CD4-positive, alpha-beta T cell (primary cell): ENCODE results near the gene SIMC1. TPM values are rescaled to one million over a fixed set of nuclear protein-coding genes. Genes with fewer than 3 reads are reported as not detected.

Source experiments
- ATAC-seq: fragments of 200-7000 bp; cut with Tn5 transposase; one replicate; pipeline ENCODE4 v1.10.0; 2022; ENCODE audit warnings: mild to moderate bottlenecking; ENCODE audit not compliant: poor library complexity
- CTCF ChIA-PET: fragments of 350-600 bp; sonication (Branson Sonifier 250); formaldehyde crosslinking; loops from one replicate; lab custom pipeline; 2021; ENCODE audit warnings: antibody characterized with exemption, inconsistent platforms; lab: Charles Lee
- POLR2A ChIA-PET: fragments of 350-600 bp; sonication (Branson Sonifier 250); formaldehyde crosslinking; loops from one replicate; lab custom pipeline; 2021; ENCODE audit warnings: antibody characterized with exemption, inconsistent platforms; lab: Charles Lee
- DNase-seq, 14 experiments: peaks; one replicate each; pipeline ENCODE4 v3.0.0-alpha.2; 2013 to 2020; ENCODE audit warnings: mixed read lengths in 2 of 14
- H3K27ac ChIP-seq, 2 donors: one replicate each; pipeline versions ENCODE4 v1.5.1 to v1.7.0; 2013; ENCODE audit warnings: low read length in 2 of 2, low read depth in 1 of 2, mild to moderate bottlenecking in 1 of 2
- H3K27me3 ChIP-seq, 2 experiments: 1 replicate in 1 of 2; 2 replicates in 1 of 2; pipeline versions ENCODE4 v1.6.1 to v1.7.0; 2013; ENCODE audit warnings: low read length in 2 of 2, control low read depth in 1 of 2, mild to moderate bottlenecking in 1 of 2, moderate library complexity in 1 of 2; ENCODE audit not compliant: insufficient read depth in 2 of 2, control insufficient read depth in 1 of 2
- H3K36me3 ChIP-seq: one replicate; pipeline ENCODE4 v1.6.1; 2013; ENCODE audit warnings: low read length, control low read depth; ENCODE audit not compliant: insufficient read depth
- H3K4me1 ChIP-seq: one replicate; pipeline ENCODE4 v1.6.1; 2013; ENCODE audit warnings: low read length, control low read depth; ENCODE audit not compliant: insufficient read depth
- H3K4me3 ChIP-seq: one replicate; pipeline ENCODE4 v1.5.1; 2013; ENCODE audit warnings: mild to moderate bottlenecking, low read length, moderate library complexity
- H3K9me3 ChIP-seq, 2 experiments: 1 replicate in 1 of 2; 2 replicates in 1 of 2; pipeline versions ENCODE4 v1.6.1 to v1.7.0; 2013; ENCODE audit warnings: low read length in 2 of 2, mild to moderate bottlenecking in 2 of 2, control low read depth in 1 of 2, moderate library complexity in 1 of 2; ENCODE audit not compliant: control insufficient read depth in 1 of 2, insufficient read depth in 1 of 2
- H3K27ac Mint-ChIP-seq: one replicate; pipeline ENCODE4 v1.8.0; 2020; ENCODE audit warnings: mixed read lengths
- H3K27me3 Mint-ChIP-seq: one replicate; pipeline ENCODE4 v1.8.0; 2021; ENCODE audit warnings: mixed read lengths
- H3K36me3 Mint-ChIP-seq: one replicate; pipeline ENCODE4 v1.8.0; 2021; ENCODE audit warnings: low read depth, mixed read lengths
- H3K4me1 Mint-ChIP-seq: one replicate; pipeline ENCODE4 v1.8.0; 2021; ENCODE audit warnings: low read depth, mixed read lengths
- H3K4me3 Mint-ChIP-seq: one replicate; pipeline ENCODE4 v1.8.0; 2020; ENCODE audit warnings: mild to moderate bottlenecking, mixed read lengths
- H3K9me3 Mint-ChIP-seq: one replicate; pipeline ENCODE4 v1.8.0; 2020; ENCODE audit warnings: mixed read lengths
- CTCF ChIP-seq: fragments of 200-600 bp; IDR thresholded peaks from one replicate; pipeline ENCODE4 v1.8.0; 2022; ENCODE audit warnings: antibody characterized with exemption, mild to moderate bottlenecking
- intact Hi-C, 2 experiments: fragments of 100-400 bp; cut with DNase I in 1 of 2; cut with micrococcal nuclease in 1 of 2; formaldehyde crosslinking; loops; one replicate each; pipeline versions ENCODE4 v1.15.1 to v1.9.0; 2023 to 2025; cut with DNase I, micrococcal nuclease
- total RNA-seq, 174 experiments: library from RNA in 2 of 174; stranded (reverse) in 2 of 174; gene quantifications; one replicate each; pipeline ENCODE4 v1.2.3 and lab custom pipeline; 2021 to 2026

The SIMC1 gene
- total RNA-seq, 2 experiments from 2014 or later = 15.4 to 17.4 TPM

GRCh38 chr5:176382721-176383120 is 144.5 kb downstream of the SIMC1 start:
- no peak overlapping the region for H3K27ac ChIP-seq
- H3K27me3 Mint-ChIP-seq = no peaks in the 10 kb centered on the region
- CTCF ChIA-PET = no interaction called here
- intact Hi-C loops = loop anchor here (10.0 kb wide), 2 partner anchors 152 to 972 kb away; partner anchors contain the start of genes LMAN2 (in 1 of the 2), RGS14 (in 1 of the 2) and RNF44 (in 1 of the 2)
- H3K4me1 ChIP-seq = peaks cover 13% of the 10 kb centered on the region
- no peak overlapping the region for H3K4me3 ChIP-seq
- H3K9me3 Mint-ChIP-seq = no peaks in the 10 kb centered on the region
- H3K4me1 Mint-ChIP-seq = peaks cover 23% of the 10 kb centered on the region
- no peaks in the 10 kb centered on the region for H3K9me3 ChIP-seq
- no peak overlapping the region for H3K27ac Mint-ChIP-seq
- H3K4me3 Mint-ChIP-seq = no peak overlapping the region
- DNase-seq (no peak), ATAC-seq (no peak)
- H3K27me3 ChIP-seq = no peaks in the 10 kb centered on the region
- TF ChIP-seq CTCF = no peak
- POLR2A ChIA-PET = no interaction called here
- H3K36me3 ChIP-seq = peaks cover 61% of the 10 kb centered on the region
- peaks cover 71% of the 10 kb centered on the region for H3K36me3 Mint-ChIP-seq

DNA sequence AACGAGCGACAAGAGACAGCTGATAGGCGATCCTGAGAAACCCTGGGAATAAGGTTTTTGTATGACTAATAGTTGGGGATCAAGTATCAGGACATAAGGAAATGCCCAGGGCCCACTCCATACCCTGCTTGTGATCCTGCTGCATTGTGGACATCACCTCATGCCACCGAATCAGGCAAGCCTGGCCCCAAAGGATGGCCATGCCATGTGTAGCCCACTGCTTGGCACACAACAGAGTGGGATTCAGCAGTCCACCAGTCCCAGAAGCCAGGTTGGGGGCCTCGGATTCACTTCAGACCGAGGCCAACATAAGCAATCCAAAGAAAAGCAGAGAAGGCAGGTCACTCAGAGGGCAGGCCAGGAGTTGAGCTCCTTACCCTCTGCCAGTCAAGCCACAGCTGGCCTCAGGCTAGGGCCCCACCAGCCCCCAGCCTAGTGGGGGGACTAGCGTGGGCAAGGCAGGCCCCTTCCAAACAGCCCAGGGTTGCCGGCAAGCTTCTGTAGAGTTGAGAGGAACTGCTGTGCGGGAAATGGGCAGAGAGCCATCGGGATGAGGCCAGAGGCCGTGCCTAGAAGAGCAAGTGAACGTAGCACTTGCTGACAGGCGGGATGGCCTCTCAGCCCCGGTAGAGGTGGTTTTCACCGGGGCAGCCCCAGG is 145.2 kb downstream of the SIMC1 start:
- no peak for TF ChIP-seq CTCF
- Mint-ChIP-seq H3K9me3 (no peaks in the 10 kb centered on the region), H3K4me3 (no peak overlapping the region), H3K27me3 (no peaks in the 10 kb centered on the region), H3K27ac (no peak overlapping the region), H3K4me1 (peaks cover 29% of the 10 kb centered on the region), H3K36me3 (peaks cover 73% of the 10 kb centered on the region)
- ATAC-seq (no peak), DNase-seq (no peak)
- ChIA-PET POLR2A (no interaction called here), CTCF (no interaction called here)
- H3K4me1 ChIP-seq = peaks cover 19% of the 10 kb centered on the region
- no peaks in the 10 kb centered on the region for H3K27me3 ChIP-seq
- no peak overlapping the region for H3K4me3 ChIP-seq
- no peak overlapping the region for H3K27ac ChIP-seq
- peaks cover 61% of the 10 kb centered on the region for H3K36me3 ChIP-seq
- intact Hi-C loops = loop anchor here (10.0 kb wide), 2 partner anchors 151 to 971 kb away; partner anchors contain the start of genes LMAN2 (in 1 of the 2), RGS14 (in 1 of the 2) and RNF44 (in 1 of the 2)
- H3K9me3 ChIP-seq = no peaks in the 10 kb centered on the region

GRCh38 chr5:176383961-176384360 is 145.7 kb downstream of the SIMC1 start:
- no peak for TF ChIP-seq CTCF
- H3K36me3 ChIP-seq = peaks cover 61% of the 10 kb centered on the region

More at GRCh38 chr5:176383961-176384360, 145.7 kb downstream of the SIMC1 start:
- Mint-ChIP-seq H3K36me3 (peaks cover 79% of the 10 kb centered on the region), H3K27ac (no peak overlapping the region), H3K9me3 (no peaks in the 10 kb centered on the region), H3K4me3 (no peak overlapping the region), H3K27me3 (no peaks in the 10 kb centered on the region), H3K4me1 (peaks cover 33% of the 10 kb centered on the region)
- DNase-seq = no peak
- no peaks in the 10 kb centered on the region for H3K27me3 ChIP-seq
- peaks cover 19% of the 10 kb centered on the region for H3K4me1 ChIP-seq
- ChIA-PET POLR2A (no interaction called here), CTCF (no interaction called here)
- H3K27ac ChIP-seq = no peak overlapping the region
- intact Hi-C loops = loop anchor here (10.0 kb wide), 2 partner anchors 151 to 971 kb away; partner anchors contain the start of genes LMAN2 (in 1 of the 2), RGS14 (in 1 of the 2) and RNF44 (in 1 of the 2)
- H3K9me3 ChIP-seq = no peaks in the 10 kb centered on the region
- ATAC-seq = no peak
- no peak overlapping the region for H3K4me3 ChIP-seq
